Duodenal mucosa (tissue), 2 donors: ENCODE measurements around the gene SPINK1.
"Not testable (repeated sequence)": the region's sequence is repeated elsewhere in the genome, so short reads cannot be mapped to it uniquely, and the experiment has no call there.

Source experiments
- H3K27ac ChIP-seq: one replicate; pipeline ENCODE4 v1.7.0; 2013; ENCODE audit warnings: low read depth, low read length
- H3K27me3 ChIP-seq, 2 donors: one replicate each; pipeline ENCODE4 v1.7.0; 2013; ENCODE audit warnings: low read length in 2 of 2, control low read depth in 1 of 2; ENCODE audit not compliant: insufficient read depth in 2 of 2, control insufficient read depth in 1 of 2
- H3K36me3 ChIP-seq, 2 donors: one replicate each; pipeline ENCODE4 v1.7.0; 2013; ENCODE audit warnings: low read length in 2 of 2, control low read depth in 1 of 2; ENCODE audit not compliant: insufficient read depth in 2 of 2, control insufficient read depth in 1 of 2
- H3K4me1 ChIP-seq, 2 donors: one replicate each; pipeline ENCODE4 v1.7.0; 2013; ENCODE audit warnings: low read length in 2 of 2, control low read depth in 1 of 2; ENCODE audit not compliant: insufficient read depth in 2 of 2, control insufficient read depth in 1 of 2
- H3K4me3 ChIP-seq, 2 donors: one replicate each; pipeline ENCODE4 v1.7.0; 2013; ENCODE audit warnings: low read length in 2 of 2, low read depth in 1 of 2
- H3K9ac ChIP-seq, 2 donors: one replicate each; pipeline ENCODE4 v1.7.0; 2013; ENCODE audit warnings: low read length in 2 of 2, low read depth in 1 of 2
- H3K9me3 ChIP-seq, 2 donors: one replicate each; pipeline ENCODE4 v1.7.0; 2013; ENCODE audit warnings: low read length in 2 of 2, control low read depth in 1 of 2; ENCODE audit not compliant: control insufficient read depth in 1 of 2

Gene SPINK1

DNA sequence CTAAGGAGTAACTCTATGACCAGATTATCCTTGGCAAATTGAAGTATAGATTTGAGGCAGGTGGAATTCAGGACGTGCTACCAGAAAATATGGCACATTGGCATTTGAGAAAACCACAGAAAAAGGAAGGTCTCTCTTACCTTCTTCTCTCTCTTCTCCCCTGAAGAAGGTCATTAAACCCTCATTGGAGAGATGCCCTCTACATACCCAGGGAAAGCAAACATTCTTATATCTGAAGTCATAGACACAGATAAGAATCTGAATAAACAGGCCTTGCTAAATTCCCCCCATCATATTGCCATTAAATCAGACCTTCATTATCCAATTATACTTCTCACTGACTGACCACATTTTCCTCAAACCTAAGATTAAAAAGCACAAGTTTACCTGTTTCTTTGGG is 17.8 kb downstream of the SPINK1 start:
- Histone ChIP-seq H3K36me3 (no peaks in the 10 kb centered on the region), H3K4me3 (no peak overlapping the region), H3K9ac (no peak overlapping the region), H3K27me3 (no peaks in the 10 kb centered on the region), H3K4me1 (no peaks in the 10 kb centered on the region), H3K9me3 (no peaks in the 10 kb centered on the region), H3K27ac (no peak overlapping the region)

DNA sequence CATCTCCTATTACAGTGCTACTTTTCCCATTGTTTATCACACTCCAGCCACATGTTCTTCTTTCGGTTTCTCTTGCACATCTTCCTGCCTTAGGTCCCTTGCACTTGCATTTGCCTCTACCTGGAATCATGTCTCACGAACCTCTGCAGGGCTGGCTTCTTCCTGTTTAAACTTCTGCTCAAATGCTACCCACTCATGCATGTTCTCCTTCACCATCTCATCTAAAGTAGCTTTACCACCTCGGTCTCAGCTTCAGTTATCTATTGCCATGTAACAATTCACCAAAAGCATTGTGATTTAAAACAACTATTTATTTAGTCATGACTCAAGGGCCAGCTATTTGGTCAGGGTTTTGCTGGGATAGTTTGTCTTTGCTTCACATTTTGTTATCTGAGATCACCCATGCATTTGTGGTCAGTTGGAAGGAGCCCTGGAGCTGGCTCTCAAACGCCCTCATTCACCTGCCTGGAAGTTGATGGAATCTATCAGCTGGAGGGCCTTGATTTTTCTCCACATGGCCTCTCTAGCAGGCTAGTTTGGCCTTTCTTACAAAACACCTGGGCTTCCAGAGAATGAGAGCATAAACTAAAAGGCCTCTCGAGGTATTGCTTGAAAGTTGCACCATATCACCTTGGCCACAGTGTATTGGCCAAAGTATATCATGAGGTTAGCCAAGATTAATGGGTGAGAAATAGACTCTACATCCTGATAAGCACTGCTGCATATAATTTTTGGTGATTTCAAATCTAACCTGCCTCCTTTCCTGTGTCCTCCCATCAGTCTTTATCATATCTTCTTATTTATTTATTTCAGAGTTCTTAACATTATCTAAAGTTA is 21.4 kb downstream of the SPINK1 start:
- Histone ChIP-seq H3K36me3 (no peaks in the 10 kb centered on the region), H3K9me3 (no peaks in the 10 kb centered on the region), H3K27me3 (no peaks in the 10 kb centered on the region), H3K4me3 (no peak overlapping the region), H3K4me1 (no peaks in the 10 kb centered on the region), H3K9ac (no peak overlapping the region), H3K27ac (no peak overlapping the region)

DNA sequence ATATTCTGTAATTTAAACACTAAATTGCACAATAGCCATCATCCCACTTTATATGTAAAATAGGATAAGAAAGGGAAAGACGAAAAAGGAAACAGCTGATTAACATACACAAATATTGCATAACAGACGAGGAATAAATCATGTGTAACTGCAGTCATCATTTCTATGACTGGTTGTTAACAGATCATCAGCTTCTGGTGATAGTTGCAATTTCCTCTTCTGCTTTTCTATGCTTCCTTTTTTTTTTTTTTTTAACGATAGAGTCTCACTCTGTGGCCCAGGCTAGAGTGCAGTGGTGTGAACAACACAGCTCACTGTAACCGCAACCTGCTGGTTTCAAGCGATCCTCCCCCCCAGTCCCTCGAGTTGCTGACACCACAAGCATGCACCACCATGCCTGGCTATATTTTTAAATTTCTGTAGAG is 26.4 kb downstream of the SPINK1 start:
- Histone ChIP-seq H3K27ac (no peak overlapping the region), H3K4me1 (peaks cover 8 to 12% of the 10 kb centered on the region in 2 donors), H3K9ac (no peak overlapping the region), H3K9me3 (no peaks in the 10 kb centered on the region), H3K36me3 (no peaks in the 10 kb centered on the region), H3K27me3 (no peaks in the 10 kb centered on the region), H3K4me3 (no peak overlapping the region)

GRCh38 chr5:147804334-147804733 is 27.1 kb downstream of the SPINK1 start:
- Histone ChIP-seq H3K36me3 (no peaks in the 10 kb centered on the region), H3K9me3 (no peaks in the 10 kb centered on the region), H3K27me3 (no peaks in the 10 kb centered on the region), H3K9ac (no peak overlapping the region), H3K4me1 (peaks cover 8 to 12% of the 10 kb centered on the region in 2 donors), H3K4me3 (peak overlapping the region in 1 of 2 donors; percentile 7), H3K27ac (no peak overlapping the region)

- no peaks in the 10 kb centered on the region for H3K9me3 ChIP-seq
- peak overlapping the region in 1 of 2 donors; percentile 7 for H3K4me3 ChIP-seq
- no peak overlapping the region for H3K27ac ChIP-seq
- no peaks in the 10 kb centered on the region for H3K27me3 ChIP-seq
- H3K9ac ChIP-seq = no peak overlapping the region
- H3K4me1 ChIP-seq = peaks cover 8 to 12% of the 10 kb centered on the region in 2 donors
- no peaks in the 10 kb centered on the region for H3K36me3 ChIP-seq
Measured at GRCh38 chr5:147803926-147804325, 27.5 kb downstream of the SPINK1 start.

GRCh38 chr5:147803161-147803560 is 28.3 kb downstream of the SPINK1 start:
- H3K36me3 ChIP-seq, H3K9ac ChIP-seq, H3K27me3 ChIP-seq, H3K4me3 ChIP-seq, H3K27ac ChIP-seq, H3K9me3 ChIP-seq: not testable (repeated sequence)
- H3K4me1 ChIP-seq = peaks cover 8 to 12% of the 10 kb centered on the region in 2 donors

- Histone ChIP-seq H3K4me1 (peaks cover 8 to 12% of the 10 kb centered on the region in 2 donors), H3K27ac (no peak overlapping the region), H3K4me3 (no peak overlapping the region), H3K9me3 (no peaks in the 10 kb centered on the region), H3K27me3 (no peaks in the 10 kb centered on the region), H3K9ac (no peak overlapping the region), H3K36me3 (no peaks in the 10 kb centered on the region)
Measured at GRCh38 chr5:147801461-147801860, 30.0 kb downstream of the SPINK1 start.

- H3K4me1 ChIP-seq = peaks cover 8 to 12% of the 10 kb centered on the region in 2 donors
- H3K27ac ChIP-seq = no peak overlapping the region
Measured at GRCh38 chr5:147800491-147800890, 31.0 kb downstream of the SPINK1 start.

DNA sequence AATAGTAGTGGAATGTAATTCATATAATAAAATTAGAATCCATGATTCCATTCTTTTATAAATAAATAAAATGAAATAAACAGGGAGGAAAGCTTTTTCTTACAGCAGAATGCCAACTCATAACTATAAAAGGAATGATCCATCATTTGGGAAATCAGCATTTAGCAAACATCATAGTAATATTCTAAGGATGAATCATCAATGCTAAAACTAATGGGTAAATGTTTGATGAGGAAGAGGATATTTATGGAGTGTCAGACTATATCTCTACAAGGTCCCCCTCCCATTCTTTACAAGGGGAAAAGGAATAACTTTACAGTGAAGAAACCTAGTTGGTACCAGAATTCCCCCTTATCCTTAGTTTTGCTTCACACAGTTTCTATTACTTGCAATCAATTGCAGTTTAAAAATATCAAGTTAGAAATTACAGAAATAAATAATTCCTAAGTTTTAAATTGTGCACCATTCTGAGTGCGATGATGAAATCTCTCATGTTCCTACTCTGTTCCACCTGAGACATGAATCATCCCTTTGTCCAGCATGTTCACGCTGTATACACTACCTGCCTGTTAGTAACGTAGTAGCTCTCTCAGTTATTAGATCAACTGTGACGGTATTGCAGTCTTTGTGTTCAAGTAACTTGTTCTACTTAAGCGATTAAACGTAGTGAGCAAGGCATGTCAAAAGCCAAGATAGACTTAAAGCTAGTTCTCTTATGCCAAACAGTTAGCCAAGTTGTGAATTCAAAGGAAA is 34.7 kb downstream of the SPINK1 start:
- Histone ChIP-seq H3K9ac (no peak overlapping the region), H3K4me1 (no peaks in the 10 kb centered on the region), H3K27ac (no peak overlapping the region), H3K36me3 (no peaks in the 10 kb centered on the region), H3K27me3 (no peaks in the 10 kb centered on the region), H3K9me3 (no peaks in the 10 kb centered on the region), H3K4me3 (no peak overlapping the region)

More at GRCh38 chr5:147800491-147800890, 31.0 kb downstream of the SPINK1 start:
- Histone ChIP-seq H3K4me3 (no peak overlapping the region), H3K27me3 (no peaks in the 10 kb centered on the region), H3K9me3 (no peaks in the 10 kb centered on the region), H3K9ac (no peak overlapping the region), H3K36me3 (no peaks in the 10 kb centered on the region)

GRCh38 chr5:147791181-147791580 is 40.3 kb downstream of the SPINK1 start:
- no peak overlapping the region for H3K27ac ChIP-seq
- no peaks in the 10 kb centered on the region for H3K4me1 ChIP-seq
- no peaks in the 10 kb centered on the region for H3K27me3 ChIP-seq
- H3K36me3 ChIP-seq = no peaks in the 10 kb centered on the region
- no peak overlapping the region for H3K4me3 ChIP-seq
- H3K9me3 ChIP-seq = no peaks in the 10 kb centered on the region
- H3K9ac ChIP-seq = no peak overlapping the region
